ENCODE data around the gene TKT.
A peak's percentile ranks its signal among the peaks of the same experiment; 100 is the strongest.

The TKT gene

GRCh38 chr3:53236112-53236841 lies 19.5 kb downstream of the TKT start:
- H3K9me3 Mint-ChIP-seq: no peaks in the 10 kb centered on the region
- ATAC-seq (peak; percentile 27), DNase-seq (no peak)
- H3K4me1 Mint-ChIP-seq: peaks cover 27% of the 10 kb centered on the region
- H3K27me3 Mint-ChIP-seq: no peaks in the 10 kb centered on the region
- H3K27ac Mint-ChIP-seq: peak overlapping the region; percentile 77 to 83
- H3K4me3 Mint-ChIP-seq: no peak overlapping the region

GRCh38 chr3:53235545-53235944 lies 20.3 kb downstream of the TKT start:
- H3K4me1 Mint-ChIP-seq: peaks cover 27% of the 10 kb centered on the region
- H3K27me3 Mint-ChIP-seq: no peaks in the 10 kb centered on the region
- H3K4me3 Mint-ChIP-seq: no peak overlapping the region
- no peak for DNase-seq
- ATAC-seq: no peak
- H3K9me3 Mint-ChIP-seq: no peaks in the 10 kb centered on the region
- peak overlapping the region; percentile 10 to 88 for H3K27ac Mint-ChIP-seq

- Mint-ChIP-seq H3K9me3 (no peaks in the 10 kb centered on the region), H3K27me3 (no peaks in the 10 kb centered on the region), H3K4me1 (peaks cover 26% of the 10 kb centered on the region), H3K27ac (no peak overlapping the region), H3K4me3 (no peak overlapping the region)
- ATAC-seq (no peak), DNase-seq (no peak)
These were observed 21.0 kb downstream of the TKT start for GRCh38 chr3:53234841-53235232.

- ATAC-seq: no peak
- Mint-ChIP-seq H3K4me3 (no peak overlapping the region), H3K27ac (peak overlapping the region in 1 of 2 donors; percentile 72), H3K9me3 (no peaks in the 10 kb centered on the region), H3K27me3 (no peaks in the 10 kb centered on the region), H3K4me1 (peaks cover 23% of the 10 kb centered on the region)
- DNase-seq: no peak
These were observed 21.5 kb downstream of the TKT start for GRCh38 chr3:53234130-53234840.

- H3K27me3 Mint-ChIP-seq: no peaks in the 10 kb centered on the region
- H3K4me1 Mint-ChIP-seq: peaks cover 14% of the 10 kb centered on the region
- DNase-seq (no peak), ATAC-seq (no peak)
- H3K4me3 Mint-ChIP-seq: no peak overlapping the region
- H3K27ac Mint-ChIP-seq: peak overlapping the region; percentile 37 to 64
- no peaks in the 10 kb centered on the region for H3K9me3 Mint-ChIP-seq
These were observed 23.0 kb downstream of the TKT start for GRCh38 chr3:53232641-53233377.

GRCh38 chr3:53231532-53232511 lies 24.0 kb downstream of the TKT start:
- peak overlapping the region; percentile 13 to 77 for H3K27ac Mint-ChIP-seq
- no peaks in the 10 kb centered on the region for H3K9me3 Mint-ChIP-seq
- no peak for ATAC-seq
- H3K27me3 Mint-ChIP-seq: no peaks in the 10 kb centered on the region
- H3K4me3 Mint-ChIP-seq: no peak overlapping the region
- no peak for DNase-seq
- peaks cover 12% of the 10 kb centered on the region for H3K4me1 Mint-ChIP-seq

GRCh38 chr3:53230789-53231188 lies 25.0 kb downstream of the TKT start:
- DNase-seq (no peak), ATAC-seq (no peak)
- no peaks in the 10 kb centered on the region for H3K9me3 Mint-ChIP-seq
- peaks cover 7% of the 10 kb centered on the region for H3K4me1 Mint-ChIP-seq
- H3K27ac Mint-ChIP-seq: no peak overlapping the region
- no peak overlapping the region for H3K4me3 Mint-ChIP-seq
- no peaks in the 10 kb centered on the region for H3K27me3 Mint-ChIP-seq

- H3K4me1 Mint-ChIP-seq: peaks cover 1% of the 10 kb centered on the region
- H3K4me3 Mint-ChIP-seq: no peak overlapping the region
- no peaks in the 10 kb centered on the region for H3K27me3 Mint-ChIP-seq
- no peak for DNase-seq
- no peaks in the 10 kb centered on the region for H3K9me3 Mint-ChIP-seq
- no peak for ATAC-seq
- no peak overlapping the region for H3K27ac Mint-ChIP-seq
These were observed 25.7 kb downstream of the TKT start for GRCh38 chr3:53230041-53230621.

- ATAC-seq: no peak
- no peaks in the 10 kb centered on the region for H3K9me3 Mint-ChIP-seq
These were observed 26.2 kb downstream of the TKT start for GRCh38 chr3:53229606-53230005.

GRCh38 chr3:53229171-53229570 lies 26.7 kb downstream of the TKT start:
- ATAC-seq: no peak
- no peak overlapping the region for H3K4me3 Mint-ChIP-seq
- H3K27me3 Mint-ChIP-seq: no peaks in the 10 kb centered on the region
- DNase-seq: no peak
- no peak overlapping the region for H3K27ac Mint-ChIP-seq
- no peaks in the 10 kb centered on the region for H3K4me1 Mint-ChIP-seq
- H3K9me3 Mint-ChIP-seq: no peaks in the 10 kb centered on the region

More at GRCh38 chr3:53229606-53230005, 26.2 kb downstream of the TKT start:
- H3K27me3 Mint-ChIP-seq: no peaks in the 10 kb centered on the region
- no peak overlapping the region for H3K4me3 Mint-ChIP-seq
- H3K4me1 Mint-ChIP-seq: no peaks in the 10 kb centered on the region
- H3K27ac Mint-ChIP-seq: no peak overlapping the region
- no peak for DNase-seq

GRCh38 chr3:53227993-53228885 lies 27.6 kb downstream of the TKT start:
- no peaks in the 10 kb centered on the region for H3K9me3 Mint-ChIP-seq
- H3K4me1 Mint-ChIP-seq: no peaks in the 10 kb centered on the region
- no peak for DNase-seq
- no peak for ATAC-seq
- no peak overlapping the region for H3K27ac Mint-ChIP-seq
- H3K27me3 Mint-ChIP-seq: no peaks in the 10 kb centered on the region
- no peak overlapping the region for H3K4me3 Mint-ChIP-seq

GRCh38 chr3:53226841-53227407 lies 28.9 kb downstream of the TKT start:
- H3K4me1 Mint-ChIP-seq: no peaks in the 10 kb centered on the region
- peak overlapping the region in 1 of 2 donors; percentile 65 for H3K27ac Mint-ChIP-seq
- no peak for ATAC-seq
- H3K9me3 Mint-ChIP-seq: no peaks in the 10 kb centered on the region
- no peak for DNase-seq
- H3K27me3 Mint-ChIP-seq: no peaks in the 10 kb centered on the region
- no peak overlapping the region for H3K4me3 Mint-ChIP-seq

GRCh38 chr3:53226142-53226840 lies 29.5 kb downstream of the TKT start:
- DNase-seq (no peak), ATAC-seq (no peak)
- H3K4me3 Mint-ChIP-seq: no peak overlapping the region
- H3K4me1 Mint-ChIP-seq: no peaks in the 10 kb centered on the region
- no peak overlapping the region for H3K27ac Mint-ChIP-seq
- no peaks in the 10 kb centered on the region for H3K27me3 Mint-ChIP-seq
- no peaks in the 10 kb centered on the region for H3K9me3 Mint-ChIP-seq

Measured in stimulated activated naive CD8-positive, alpha-beta T cell treated with anti-CD3 and anti-CD28 coated beads, Interleukin-15, amount 100 ng/mL, for 72 hours (primary cell).